H1 (cell line): ENCODE results near the gene TELO2. TPM values are rescaled to one million over a fixed set of nuclear protein-coding genes. Genes with fewer than 3 reads are reported as not detected.
A peak's percentile ranks its signal among the peaks of the same experiment; 100 is the strongest.

Experiments
- CTCF ChIA-PET: fragments of 300-600 bp; sonication (Branson Sonifier 250); formaldehyde crosslinking; loops from one replicate; lab custom pipeline; 2021; ENCODE audit not compliant: partially characterized antibody; lab: Charles Lee
- POLR2A ChIA-PET: fragments of 300-600 bp; sonication (Branson Sonifier 250); formaldehyde crosslinking; loops from one replicate; lab custom pipeline; 2021; ENCODE audit warnings: inconsistent platforms; ENCODE audit not compliant: partially characterized antibody; lab: Charles Lee
- DNase-seq, 2 experiments: peaks; one replicate each; pipeline versions ENCODE4 v3.0.0 to v3.0.0-alpha.2; 2010 to 2022; ENCODE audit warnings: low spot score in 2 of 2, low read depth in 1 of 2, mixed read lengths in 1 of 2
- FAIRE-seq: peaks from 2 replicates; lab custom pipeline; 2011; peaks lifted over from hg19 to GRCh38; lab: Jason Lieb, UNC
- H2AFZ ChIP-seq: 2 replicates; pipeline ENCODE4 v1.8.1; 2012; ENCODE audit warnings: low read length, inconsistent platforms
- H2AK5ac ChIP-seq: 2 replicates; pipeline ENCODE4 v1.6.1; 2013; ENCODE audit warnings: low read depth, low read length
- H2BK120ac ChIP-seq: replicated peaks from 2 replicates; pipeline ENCODE3; 2013; ENCODE audit warnings: low read depth, low read length, inconsistent platforms
- H2BK12ac ChIP-seq: 2 replicates; pipeline ENCODE4 v1.6.1; 2013; ENCODE audit warnings: low read depth, low read length
- H2BK15ac ChIP-seq: 2 replicates; pipeline ENCODE4 v1.6.1; 2013; ENCODE audit warnings: low read length
- H2BK20ac ChIP-seq: 2 replicates; pipeline ENCODE4 v1.6.1; 2013; ENCODE audit warnings: low read length
- H2BK5ac ChIP-seq: 2 replicates; pipeline ENCODE4 v1.6.1; 2013; ENCODE audit warnings: low read depth, low read length
- H3K14ac ChIP-seq: 2 replicates; pipeline ENCODE4 v1.6.1; 2013; ENCODE audit warnings: inconsistent platforms; ENCODE audit not compliant: insufficient read length
- H3K18ac ChIP-seq: 2 replicates; pipeline ENCODE4 v1.6.1; 2013; ENCODE audit warnings: low read length; ENCODE audit errors: extremely low read depth
- H3K23ac ChIP-seq: 2 replicates; pipeline ENCODE4 v1.6.1; 2013; ENCODE audit warnings: inconsistent platforms; ENCODE audit not compliant: insufficient read length
- H3K23me2 ChIP-seq: 2 replicates; pipeline ENCODE4 v1.6.1; 2013; ENCODE audit warnings: low read depth, low read length
- H3K27ac ChIP-seq: 2 replicates; pipeline ENCODE4 v1.6.1; 2011; ENCODE audit warnings: low read depth, low read length, inconsistent platforms
- H3K27me3 ChIP-seq, 4 experiments: replicated peaks in 1 of 4; 1 replicate in 1 of 4; 2 replicates in 3 of 4; pipeline versions ENCODE4 v1.6.1 to v1.8.1; 2011 to 2013; ENCODE audit warnings: low read length in 3 of 4, mild to moderate bottlenecking in 3 of 4, inconsistent platforms in 2 of 4, mixed read lengths in 2 of 4, moderate library complexity in 1 of 4; ENCODE audit not compliant: control insufficient read depth in 3 of 4, insufficient read depth in 3 of 4; ENCODE audit errors: extremely low read depth in 1 of 4
- H3K36me3 ChIP-seq, 4 experiments: 2 replicates each; pipeline versions ENCODE4 v1.6.1 to v1.8.1; 2011 to 2013; ENCODE audit warnings: mild to moderate bottlenecking in 4 of 4, low read length in 3 of 4, moderate library complexity in 2 of 4, control low read depth in 1 of 4, inconsistent platforms in 1 of 4; ENCODE audit not compliant: insufficient read depth in 4 of 4, control insufficient read depth in 2 of 4
- H3K4ac ChIP-seq: replicated peaks from 2 replicates; pipeline ENCODE3; 2013; ENCODE audit warnings: low read length, low read depth, mixed read lengths, inconsistent platforms; ENCODE audit not compliant: insufficient read length
- H3K4me1 ChIP-seq, 4 experiments: replicated peaks in 1 of 4; 1 replicate in 1 of 4; 2 replicates in 3 of 4; pipeline versions ENCODE4 v1.6.1 to v1.8.1; 2011 to 2013; ENCODE audit warnings: low read length in 3 of 4, inconsistent platforms in 2 of 4, mixed read lengths in 1 of 4; ENCODE audit not compliant: insufficient read depth in 4 of 4, control insufficient read depth in 3 of 4
- H3K4me2 ChIP-seq, 2 experiments: 2 replicates each; pipeline versions ENCODE4 v1.6.1 to v1.8.1; 2011 to 2013; ENCODE audit warnings: low read depth in 2 of 2, low read length in 2 of 2, control low read depth in 1 of 2, inconsistent platforms in 1 of 2, mild to moderate bottlenecking in 1 of 2; ENCODE audit not compliant: insufficient read depth in 1 of 2
- H3K4me3 ChIP-seq, 4 experiments: fragments of 200-600, 300-600 bp in 1 of 4; sonication (generic), shearing (Covaris generic), sonication (Bioruptor Twin) in 1 of 4; 2 replicates each; pipeline versions ENCODE4 v1.5.1 to v1.8.1; 2011 to 2016; ENCODE audit warnings: low read length in 4 of 4, low read depth in 3 of 4, control low read depth in 2 of 4, inconsistent platforms in 2 of 4, mild to moderate bottlenecking in 2 of 4, mixed read lengths in 1 of 4, moderate library complexity in 1 of 4; ENCODE audit not compliant: insufficient read depth in 2 of 4; ENCODE audit errors: extremely low read depth in 1 of 4
- H3K56ac ChIP-seq: replicated peaks from 2 replicates; pipeline ENCODE3; 2013; ENCODE audit warnings: low read depth, mild to moderate bottlenecking, mixed read lengths, low read length, inconsistent platforms; ENCODE audit not compliant: insufficient read length
- H3K79me1 ChIP-seq: 2 replicates; pipeline ENCODE4 v1.6.1; 2013; ENCODE audit warnings: low read depth, low read length, control low read depth
- H3K79me2 ChIP-seq, 2 experiments: 2 replicates each; pipeline versions ENCODE4 v1.6.1 to v1.8.1; 2012 to 2013; ENCODE audit warnings: low read length in 2 of 2, mild to moderate bottlenecking in 2 of 2, inconsistent platforms in 1 of 2; ENCODE audit not compliant: insufficient read depth in 2 of 2, control insufficient read depth in 1 of 2
- H3K9ac ChIP-seq, 4 experiments: replicated peaks in 1 of 4; 1 replicate in 1 of 4; 2 replicates in 3 of 4; pipeline versions ENCODE4 v1.6.1 to v1.8.1; 2011 to 2013; ENCODE audit warnings: low read depth in 3 of 4, low read length in 3 of 4, control low read depth in 2 of 4, mild to moderate bottlenecking in 2 of 4, moderate library complexity in 2 of 4, inconsistent platforms in 1 of 4; ENCODE audit errors: extremely low read depth in 1 of 4
- H3K9me3 ChIP-seq, 2 experiments: 2 replicates each; pipeline versions ENCODE4 v1.6.1 to v1.8.1; 2012 to 2013; ENCODE audit warnings: mild to moderate bottlenecking in 2 of 2, moderate library complexity in 2 of 2, control low read depth in 1 of 2, inconsistent platforms in 1 of 2, low read depth in 1 of 2, low read length in 1 of 2, mixed read lengths in 1 of 2; ENCODE audit not compliant: insufficient read depth in 2 of 2
- H4K20me1 ChIP-seq, 2 experiments: replicated peaks in 1 of 2; 2 replicates each; pipeline versions ENCODE3 to v1.8.1; 2011 to 2013; ENCODE audit warnings: inconsistent platforms in 2 of 2, low read length in 2 of 2, mild to moderate bottlenecking in 1 of 2; ENCODE audit not compliant: insufficient read depth in 2 of 2, control insufficient read depth in 1 of 2
- H4K5ac ChIP-seq: 2 replicates; pipeline ENCODE4 v1.6.1; 2013; ENCODE audit warnings: low read length, low read depth, mixed read lengths, inconsistent platforms; ENCODE audit not compliant: insufficient read length
- H4K8ac ChIP-seq: 2 replicates; pipeline ENCODE4 v1.8.0; 2013; ENCODE audit warnings: mild to moderate bottlenecking, moderate library complexity, low read length, inconsistent platforms; ENCODE audit not compliant: insufficient read depth; ENCODE audit errors: extremely low read depth
- H4K91ac ChIP-seq: replicated peaks from 2 replicates; pipeline ENCODE3; 2013; ENCODE audit warnings: low read length, mixed read lengths, inconsistent platforms; ENCODE audit not compliant: insufficient read length
- ASH2L ChIP-seq: fragments of 200-600, 300-600 bp; sonication (generic); IDR thresholded peaks from one replicate; pipeline ENCODE4 v1.7.1; 2017; ENCODE audit warnings: low read length
- CBX8 ChIP-seq: fragments of 300-800, 300-1000 bp; sonication (generic); IDR thresholded peaks from 2 replicates; pipeline ENCODE4 v1.7.1; 2016; ENCODE audit warnings: low read depth, low read length, borderline replicate concordance
- SIRT6 ChIP-seq: IDR thresholded peaks from one replicate; pipeline ENCODE4 v1.7.1; 2012; ENCODE audit warnings: low read length, inconsistent platforms
- SRF ChIP-seq: IDR thresholded peaks from 2 replicates; pipeline ENCODE4 v1.6.1; 2011; ENCODE audit warnings: mild to moderate bottlenecking, low read depth, low read length, moderate library complexity
- TAF1 ChIP-seq: IDR thresholded peaks from 2 replicates; pipeline ENCODE4 v1.6.1; 2011; ENCODE audit warnings: mild to moderate bottlenecking, low read depth, low read length
- TAF7 ChIP-seq: optimal IDR thresholded peaks from 2 replicates; pipeline ENCODE3; 2011; ENCODE audit warnings: low read depth, mild to moderate bottlenecking, inconsistent platforms, low read length, moderate library complexity, borderline replicate concordance
- WGBS, 2 experiments: shearing (Covaris generic) in 1 of 2; methylation state at CpG; one replicate each; pipeline versions ENCODE4 v1.1.6 to v1.1.7; 2013 to 2015; ENCODE audit warnings: low lambda C conversion rate in 2 of 2, mixed read lengths in 2 of 2, inconsistent platforms in 1 of 2, low coverage in 1 of 2, missing lambda C conversion rate in 1 of 2; ENCODE audit not compliant: insufficient replicate concordance in 2 of 2, insufficient coverage in 1 of 2, insufficient read length in 1 of 2; ENCODE audit errors: extremely low coverage in 1 of 2, missing lambda C conversion rate in 1 of 2; 5-methylcytosine and 5-hydroxymethylcytosine counted together
- polyA plus RNA-seq, 7 experiments: library from polyadenylated mRNA; depleted of rRNA in 3 of 7; stranded (reverse) in 5 of 7; unstranded in 2 of 7; fragments of >200 nt in 5 of 7; fragments of 200-250 nt in 2 of 7; gene quantifications; 1 replicate in 5 of 7; 2 replicates in 1 of 7; 4 replicates in 1 of 7; pipeline versions ENCODE4 v1.2.1 to v1.2.3, GENCODE V29; 2011 to 2013; ENCODE audit warnings: missing spikeins in 2 of 7, mixed read lengths in 2 of 7
- total RNA-seq: library from RNA; stranded (reverse); fragmentation: NEBNext Ultra II Directional; extraction: Animal tissue kit (Norgen Biotek cat#: 25700); gene quantifications from 2 replicates; pipeline ENCODE4 v1.2.1, GENCODE V29; 2021
- TF ChIP-seq, protein P1 (sequence below): IDR thresholded peaks from 2 replicates; pipeline ENCODE4 v1.6.1; 2012; ENCODE audit warnings: inconsistent platforms
- TF ChIP-seq, protein P2 (sequence below): IDR thresholded peaks from 2 replicates; pipeline ENCODE4 v1.6.1; 2012; ENCODE audit warnings: low read length, inconsistent platforms

TELO2 gene
- total and polyA plus RNA-seq, 2 of the 8 experiments (the other 6 are each of a cell fraction or from before 2014, with no cell fraction given) = 39.3 to 64.8 TPM

DNA sequence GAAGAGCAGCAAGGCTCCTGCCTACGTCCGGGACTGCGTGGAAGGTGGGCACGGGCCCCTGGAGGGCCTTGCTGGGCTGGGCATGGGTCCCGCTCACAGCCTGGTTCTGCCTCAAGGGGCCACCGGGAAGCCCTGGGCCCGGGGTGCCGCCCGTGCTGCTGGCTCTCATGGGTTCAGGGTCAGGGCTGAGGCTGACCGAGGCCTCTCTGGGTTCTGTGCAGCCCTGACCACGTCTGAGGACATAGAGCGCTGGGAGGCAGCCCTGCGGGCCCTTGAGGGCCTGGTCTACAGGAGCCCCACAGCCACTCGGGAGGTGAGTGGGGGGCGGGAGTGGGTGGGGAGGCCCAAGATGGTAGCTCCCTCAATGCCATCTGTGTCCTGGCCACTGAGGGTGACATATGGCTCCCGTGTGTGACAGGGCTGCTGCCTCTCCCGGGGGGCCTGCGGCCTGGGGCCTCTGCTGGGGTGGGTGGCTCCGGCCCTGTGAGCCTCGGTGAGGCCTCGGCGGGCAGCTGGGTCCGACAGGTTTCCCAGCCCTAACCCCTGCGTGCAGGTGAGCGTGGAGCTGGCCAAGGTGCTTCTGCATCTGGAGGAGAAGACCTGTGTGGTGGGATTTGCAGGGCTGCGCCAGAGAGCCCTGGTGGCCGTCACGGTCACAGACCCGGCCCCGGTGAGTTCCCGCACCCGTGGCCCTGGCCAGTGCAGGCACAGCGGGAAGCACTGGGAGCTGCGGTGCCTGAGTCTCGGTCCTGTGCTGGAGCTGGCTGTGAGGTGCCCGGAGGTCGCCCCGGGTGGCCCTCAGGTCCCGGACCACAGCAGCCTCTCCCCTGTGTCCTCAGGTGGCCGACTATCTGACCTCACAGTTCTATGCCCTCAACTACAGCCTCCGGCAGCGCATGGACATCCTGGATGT lies 9.2 kb downstream of the TELO2 start:
- CTCF ChIA-PET = interaction anchor here (0.7 to 1.8 kb wide), 4 partner anchors 8 to 69 kb away, joined by 3 to 6 read pairs (median 4); no protein-coding TSS in a partner anchor
- POLR2A ChIA-PET = interaction anchor here (1.1 to 16.8 kb wide), 6 partner anchors 9 to 795 kb away, joined by 3 to 175 read pairs (median 4); partner anchors contain the start of genes TELO2 and UBE2I
- no peak overlapping the region for H2BK20ac ChIP-seq
- 95% methylated on average over 35 of the region's 42 CpGs; no CpG with 5 or more reads in 1 of the 2 experiments for WGBS, 2 experiments
- H3K27me3 ChIP-seq = no peaks in the 10 kb centered on the region
- FAIRE-seq (no peak), DNase-seq (no peak)
- no peak overlapping the region for H3K56ac ChIP-seq
- TF ChIP-seq ASH2L (no peak), SIRT6 (no peak), CBX8 (no peak), TAF7 (no peak), TAF1 (no peak), SRF (no peak)
- TF ChIP-seq, protein P1, sequence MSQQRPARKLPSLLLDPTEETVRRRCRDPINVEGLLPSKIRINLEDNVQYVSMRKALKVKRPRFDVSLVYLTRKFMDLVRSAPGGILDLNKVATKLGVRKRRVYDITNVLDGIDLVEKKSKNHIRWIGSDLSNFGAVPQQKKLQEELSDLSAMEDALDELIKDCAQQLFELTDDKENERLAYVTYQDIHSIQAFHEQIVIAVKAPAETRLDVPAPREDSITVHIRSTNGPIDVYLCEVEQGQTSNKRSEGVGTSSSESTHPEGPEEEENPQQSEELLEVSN = no peak
- TF ChIP-seq, protein P2, sequence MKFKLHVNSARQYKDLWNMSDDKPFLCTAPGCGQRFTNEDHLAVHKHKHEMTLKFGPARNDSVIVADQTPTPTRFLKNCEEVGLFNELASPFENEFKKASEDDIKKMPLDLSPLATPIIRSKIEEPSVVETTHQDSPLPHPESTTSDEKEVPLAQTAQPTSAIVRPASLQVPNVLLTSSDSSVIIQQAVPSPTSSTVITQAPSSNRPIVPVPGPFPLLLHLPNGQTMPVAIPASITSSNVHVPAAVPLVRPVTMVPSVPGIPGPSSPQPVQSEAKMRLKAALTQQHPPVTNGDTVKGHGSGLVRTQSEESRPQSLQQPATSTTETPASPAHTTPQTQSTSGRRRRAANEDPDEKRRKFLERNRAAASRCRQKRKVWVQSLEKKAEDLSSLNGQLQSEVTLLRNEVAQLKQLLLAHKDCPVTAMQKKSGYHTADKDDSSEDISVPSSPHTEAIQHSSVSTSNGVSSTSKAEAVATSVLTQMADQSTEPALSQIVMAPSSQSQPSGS = no peak
- H4K8ac ChIP-seq = 0 out of 2 replicates have a peak overlapping the region, but pooled peaks have one; percentile 51
- no peaks in the 10 kb centered on the region for H3K23me2 ChIP-seq
- no peaks in the 10 kb centered on the region for H3K9me3 ChIP-seq
- H3K23ac ChIP-seq = no peak overlapping the region
- H2BK120ac ChIP-seq = no peak overlapping the region
- no peak overlapping the region for H3K4ac ChIP-seq
- H4K20me1 ChIP-seq = peaks cover 4% of the 10 kb centered on the region in 2 experiments
- no peak overlapping the region for H3K14ac ChIP-seq
- no peak overlapping the region for H4K5ac ChIP-seq
- H2BK5ac ChIP-seq = no peak overlapping the region
- no peak overlapping the region for H2BK15ac ChIP-seq
- H3K4me3 ChIP-seq = no peak overlapping the region
- peaks cover 13 to 67% (median 29%) of the 10 kb centered on the region in 4 experiments; a peak in 6 of 8 replicates for H3K36me3 ChIP-seq
- H3K79me2 ChIP-seq = no peaks in the 10 kb centered on the region
- H2AK5ac ChIP-seq = no peak overlapping the region
- H4K91ac ChIP-seq = no peak overlapping the region
- H3K4me1 ChIP-seq = no peaks in the 10 kb centered on the region
- H3K79me1 ChIP-seq = no peaks in the 10 kb centered on the region; the same call in 1 of the 2 replicates
- no peak overlapping the region for H3K18ac ChIP-seq
- H2AFZ ChIP-seq = no peak overlapping the region
- H2BK12ac ChIP-seq = no peak overlapping the region
- no peak overlapping the region for H3K27ac ChIP-seq
- H3K4me2 ChIP-seq = no peak overlapping the region
- no peak overlapping the region for H3K9ac ChIP-seq
